ENCODE data around the gene TYRP1. TPM values are rescaled to one million over a fixed set of nuclear protein-coding genes. Genes with fewer than 3 reads are reported as not detected.

Gene TYRP1
- total RNA-seq, 6 experiments from 2014 or later, result not detected

DNA sequence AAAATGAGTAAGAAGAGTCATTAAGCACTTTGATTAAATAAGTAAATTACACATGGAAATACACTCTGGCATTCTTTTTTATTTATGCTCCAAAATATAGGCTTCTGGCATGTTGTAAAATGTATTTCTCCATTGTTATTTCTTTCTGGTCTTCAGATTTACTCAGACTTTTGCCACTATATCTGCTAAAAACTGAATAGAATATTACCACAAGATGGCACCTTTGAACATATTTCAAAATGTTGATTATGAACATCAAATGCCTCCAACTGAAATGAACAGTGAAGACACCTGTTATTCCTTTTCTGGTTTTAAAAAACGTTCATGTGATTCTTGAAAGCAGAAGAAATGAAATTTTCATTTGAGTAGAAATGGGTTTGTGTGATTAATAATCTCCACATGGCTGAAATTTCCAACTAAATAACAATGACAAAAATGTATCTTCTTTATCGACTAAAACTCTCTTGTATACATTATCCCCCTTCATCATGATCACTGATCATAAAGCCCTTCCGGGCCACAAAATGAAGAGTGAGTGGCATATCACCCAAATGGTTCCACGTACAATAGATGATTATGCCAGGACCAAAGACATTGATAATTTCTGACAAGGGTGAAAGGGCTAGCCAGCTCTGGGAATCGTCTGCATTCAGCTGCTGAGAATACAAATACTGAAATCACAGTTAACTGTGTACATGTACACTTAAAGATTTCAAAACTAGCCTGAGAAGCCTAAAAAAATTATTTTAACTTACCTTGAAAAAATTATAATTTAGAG lies 23.8 kb downstream of the TYRP1 start:
- Histone ChIP-seq H3K27ac (no peak overlapping the region), H3K4me3 (no peak overlapping the region), H3K4me1 (no peaks in the 10 kb centered on the region), H3K9me3 (no peaks in the 10 kb centered on the region), H3K27me3 (no peaks in the 10 kb centered on the region), H3K36me3 (no peaks in the 10 kb centered on the region)
- TF ChIP-seq, protein P1, sequence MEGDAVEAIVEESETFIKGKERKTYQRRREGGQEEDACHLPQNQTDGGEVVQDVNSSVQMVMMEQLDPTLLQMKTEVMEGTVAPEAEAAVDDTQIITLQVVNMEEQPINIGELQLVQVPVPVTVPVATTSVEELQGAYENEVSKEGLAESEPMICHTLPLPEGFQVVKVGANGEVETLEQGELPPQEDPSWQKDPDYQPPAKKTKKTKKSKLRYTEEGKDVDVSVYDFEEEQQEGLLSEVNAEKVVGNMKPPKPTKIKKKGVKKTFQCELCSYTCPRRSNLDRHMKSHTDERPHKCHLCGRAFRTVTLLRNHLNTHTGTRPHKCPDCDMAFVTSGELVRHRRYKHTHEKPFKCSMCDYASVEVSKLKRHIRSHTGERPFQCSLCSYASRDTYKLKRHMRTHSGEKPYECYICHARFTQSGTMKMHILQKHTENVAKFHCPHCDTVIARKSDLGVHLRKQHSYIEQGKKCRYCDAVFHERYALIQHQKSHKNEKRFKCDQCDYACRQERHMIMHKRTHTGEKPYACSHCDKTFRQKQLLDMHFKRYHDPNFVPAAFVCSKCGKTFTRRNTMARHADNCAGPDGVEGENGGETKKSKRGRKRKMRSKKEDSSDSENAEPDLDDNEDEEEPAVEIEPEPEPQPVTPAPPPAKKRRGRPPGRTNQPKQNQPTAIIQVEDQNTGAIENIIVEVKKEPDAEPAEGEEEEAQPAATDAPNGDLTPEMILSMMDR (IDR thresholded peaks at IDR 0.05), result peak in 2 of 4 donors; percentile 21 to 27
- TF ChIP-seq POLR2A (IDR thresholded peaks at IDR 0.05), result no peak
- no peak for DNase-seq
- no peak for ATAC-seq
- 41% methylated on average over 5 of the region's 5 CpGs for WGBS (ENCODE audit: insufficient coverage, low coverage, low lambda C conversion rate, missing lambda C conversion rate)
- intact Hi-C loops (cut with DNase I), result loop anchor here in 1 of 2 donors (10.0 kb wide), 1 partner anchor 278 kb away; no protein-coding TSS in a partner anchor

DNA sequence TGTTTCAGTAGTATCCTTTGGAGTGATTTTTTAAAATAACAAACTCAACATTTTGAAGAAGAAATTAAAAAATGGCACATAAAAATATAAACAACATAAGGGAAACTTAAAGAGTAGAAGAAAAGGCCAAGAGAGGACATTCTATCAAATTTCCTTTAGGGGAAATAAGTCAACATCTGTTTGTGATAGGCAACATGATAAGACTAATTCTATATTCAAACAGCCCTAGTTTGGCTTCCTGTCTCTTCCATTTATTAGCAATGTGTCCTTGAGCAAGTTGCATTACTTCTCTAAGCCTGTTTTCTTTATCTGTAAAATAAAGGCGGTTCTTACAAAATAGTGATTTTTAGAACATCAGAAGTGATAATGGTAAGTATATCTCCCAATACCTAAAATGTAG lies 24.7 kb downstream of the TYRP1 start:
- DNase-seq, result no peak
- Histone ChIP-seq H3K36me3 (no peaks in the 10 kb centered on the region), H3K4me3 (no peak overlapping the region), H3K9me3 (no peaks in the 10 kb centered on the region), H3K4me1 (no peaks in the 10 kb centered on the region), H3K27ac (no peak overlapping the region), H3K27me3 (no peaks in the 10 kb centered on the region)
- no peak for ATAC-seq
- intact Hi-C loops (cut with DNase I), result loop anchor here in 1 of 2 donors (10.0 kb wide), 1 partner anchor 277 kb away; no protein-coding TSS in a partner anchor
- 75% methylated on average over 1 of the region's 1 CpG for WGBS (ENCODE audit: insufficient coverage, low coverage, low lambda C conversion rate, missing lambda C conversion rate)
- TF ChIP-seq, protein P1 (IDR thresholded peaks at IDR 0.05), result no peak
- no peak for TF ChIP-seq POLR2A (IDR thresholded peaks at IDR 0.05)

DNA sequence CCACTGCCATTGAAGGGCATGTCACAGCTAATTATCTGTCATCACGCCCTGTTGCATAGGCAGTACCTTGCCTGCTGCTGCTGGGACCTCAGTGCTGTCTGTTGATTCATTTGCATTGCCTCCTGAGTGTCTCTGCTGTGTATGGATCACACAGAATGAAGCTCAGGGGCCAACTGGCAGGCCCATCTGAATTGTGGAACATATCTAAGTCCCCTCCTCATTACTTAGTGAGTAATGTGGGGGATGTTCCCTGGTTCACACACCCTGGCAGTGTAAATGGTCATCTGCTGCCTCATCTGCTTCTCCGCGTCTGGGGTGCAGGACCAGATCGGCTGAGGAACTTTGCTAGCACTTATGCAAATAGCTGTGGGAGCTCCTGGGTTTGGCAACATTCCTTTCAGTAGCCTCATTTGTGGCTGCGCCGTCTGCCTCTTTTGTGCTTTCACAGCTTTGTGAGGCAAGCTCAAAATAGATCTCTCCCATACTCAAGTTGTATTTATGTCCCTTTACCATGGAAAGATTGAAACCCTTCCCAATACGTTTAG lies 25.4 kb downstream of the TYRP1 start:
- H3K27me3 ChIP-seq, result no peaks in the 10 kb centered on the region
- 39% methylated on average over 7 of the region's 7 CpGs for WGBS (ENCODE audit: insufficient coverage, low coverage, low lambda C conversion rate, missing lambda C conversion rate)
- TF ChIP-seq, protein P1 (IDR thresholded peaks at IDR 0.05), result no peak
- TF ChIP-seq POLR2A (IDR thresholded peaks at IDR 0.05), result no peak
- no peaks in the 10 kb centered on the region for H3K4me1 ChIP-seq
- no peak overlapping the region for H3K27ac ChIP-seq
- intact Hi-C loops (cut with DNase I), result loop anchor here in 1 of 2 donors (10.0 kb wide), 1 partner anchor 276 kb away; no protein-coding TSS in a partner anchor
- DNase-seq (no peak), ATAC-seq (peak in 1 of 4 donors; percentile 13)
- H3K36me3 ChIP-seq, result no peaks in the 10 kb centered on the region
- no peak overlapping the region for H3K4me3 ChIP-seq
- no peaks in the 10 kb centered on the region for H3K9me3 ChIP-seq

DNA sequence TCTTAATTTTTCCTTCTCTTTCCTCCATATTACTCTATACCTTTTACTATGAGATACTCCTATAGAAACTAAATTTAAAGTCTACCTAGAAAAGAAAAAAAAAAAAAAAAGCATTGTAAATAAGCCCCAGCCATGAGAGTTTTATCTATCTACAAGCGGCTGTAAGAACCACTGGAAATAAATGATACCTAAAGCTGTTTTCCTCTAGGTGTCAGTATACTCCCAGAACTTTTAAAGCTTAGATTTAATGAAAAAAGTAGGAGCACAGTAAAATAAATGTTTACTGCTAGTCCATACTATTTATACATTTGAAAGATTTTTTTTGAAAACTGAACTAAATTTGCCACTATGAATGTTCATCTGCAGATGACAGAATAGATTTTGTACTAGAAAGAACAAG lies 26.2 kb downstream of the TYRP1 start:
- H3K9me3 ChIP-seq, result no peaks in the 10 kb centered on the region
- H3K27me3 ChIP-seq, result no peaks in the 10 kb centered on the region
- DNase-seq (no peak), ATAC-seq (peak; percentile 70 to 83 (median 74))
- intact Hi-C loops (cut with DNase I), result loop anchor here in 1 of 2 donors (10.0 kb wide), 1 partner anchor 275 kb away; no protein-coding TSS in a partner anchor
- WGBS (ENCODE audit: insufficient coverage, low coverage, low lambda C conversion rate, missing lambda C conversion rate), result 20% methylated on average over 1 of the region's 1 CpG
- H3K36me3 ChIP-seq, result no peaks in the 10 kb centered on the region
- no peak overlapping the region for H3K4me3 ChIP-seq
- no peak overlapping the region for H3K27ac ChIP-seq
- TF ChIP-seq POLR2A (IDR thresholded peaks at IDR 0.05), result no peak
- TF ChIP-seq, protein P1 (IDR thresholded peaks at IDR 0.05), result peak; percentile 47 to 64 (median 54)
- no peaks in the 10 kb centered on the region for H3K4me1 ChIP-seq
